BJ (cell line): ENCODE data around the gene ARHGEF5. TPM values are rescaled to one million over a fixed set of nuclear protein-coding genes. Genes with fewer than 3 reads are reported as not detected.

Experiments used
- CTCF ChIA-PET: fragments of 350-600 bp; formaldehyde crosslinking; extraction: SDS; loops from one replicate; lab custom pipeline; 2021; ENCODE audit warnings: antibody characterized with exemption, inconsistent platforms; lab: Yijun Ruan, JAX
- POLR2A ChIA-PET: fragments of 300-600 bp; sonication (Branson Sonifier 250); formaldehyde crosslinking; extraction: SDS; loops from one replicate; lab custom pipeline; 2021; ENCODE audit warnings: antibody characterized with exemption; lab: Charles Lee
- DNase-seq: peaks from one replicate; pipeline ENCODE4 v3.0.0-alpha.2; 2011; ENCODE audit warnings: low read depth
- H3K27me3 ChIP-seq: 2 replicates; pipeline ENCODE4 v1.6.0; 2011; ENCODE audit warnings: low read length; ENCODE audit not compliant: control insufficient read depth, insufficient read depth
- H3K36me3 ChIP-seq: 2 replicates; pipeline ENCODE4 v1.5.1; 2011; ENCODE audit warnings: low read length; ENCODE audit not compliant: control insufficient read depth, insufficient read depth
- H3K4me3 ChIP-seq: 2 replicates; pipeline ENCODE4 v1.5.1; 2011; ENCODE audit warnings: low read depth, mild to moderate bottlenecking, control low read depth, low read length
- CTCF ChIP-seq: IDR thresholded peaks from 2 replicates; pipeline ENCODE4 v1.5.1; 2011; ENCODE audit warnings: low read depth, mild to moderate bottlenecking, control low read depth, inconsistent platforms, low read length, moderate library complexity; ENCODE audit not compliant: insufficient read depth
- polyA plus RNA-seq: library from polyadenylated mRNA; depleted of rRNA; stranded (reverse); fragments of >200 nt; gene quantifications from 2 replicates; pipeline ENCODE4 v1.2.3, GENCODE V29; 2011

Gene ARHGEF5
- polyA plus RNA-seq, 1 experiment: 8.9 TPM

DNA sequence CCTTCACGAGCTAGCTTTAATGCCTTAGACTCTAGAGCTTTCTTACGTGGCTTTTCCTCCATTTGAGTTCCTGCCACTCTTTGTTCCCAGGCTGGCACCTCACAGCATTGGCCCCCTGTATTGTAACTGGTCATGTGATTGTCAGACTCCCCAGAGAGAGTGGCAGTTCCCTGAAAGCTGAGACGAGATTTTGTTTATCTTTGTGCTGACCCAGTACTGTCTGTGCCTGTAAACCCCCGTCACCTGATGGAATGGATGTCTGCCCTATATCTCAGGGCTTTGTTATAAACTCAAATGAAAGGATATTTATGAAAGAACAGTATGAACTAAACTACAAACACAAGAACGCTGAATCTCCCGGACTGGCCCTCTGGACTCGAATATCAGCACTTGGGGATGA, 35.3 kb downstream of the ARHGEF5 start:
- ChIA-PET POLR2A (no interaction called here), CTCF (interaction anchor here (2.4 to 2.8 kb wide), 2 partner anchors 47 to 213 kb away, joined by 8 to 10 read pairs; no protein-coding TSS in a partner anchor)
- no peak for TF ChIP-seq CTCF
- H3K36me3 ChIP-seq: no peaks in the 10 kb centered on the region
- no peak for DNase-seq
- no peaks in the 10 kb centered on the region for H3K27me3 ChIP-seq
- H3K4me3 ChIP-seq: no peak overlapping the region

DNA sequence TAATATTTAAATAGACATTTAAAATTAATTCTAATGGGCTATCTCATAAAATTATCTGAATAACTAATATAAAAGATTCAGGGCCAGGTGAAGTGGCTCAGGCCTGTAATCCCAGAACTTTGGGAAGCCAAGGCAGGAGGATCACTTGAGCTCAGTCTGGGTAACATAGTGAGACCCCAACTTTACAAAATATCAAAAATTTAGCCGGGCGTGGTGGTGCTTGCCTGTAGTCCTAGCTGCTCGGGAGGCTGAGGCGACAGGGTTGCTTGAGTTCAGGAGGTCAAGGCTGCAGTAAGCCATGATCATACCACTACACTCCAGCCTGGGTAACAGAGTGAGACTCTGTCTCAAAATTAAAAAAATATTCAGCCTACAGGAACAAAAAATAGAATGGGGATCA, 35.8 kb downstream of the ARHGEF5 start:
- Histone ChIP-seq H3K27me3 (no peaks in the 10 kb centered on the region), H3K4me3 (no peak overlapping the region), H3K36me3 (no peaks in the 10 kb centered on the region)
- POLR2A ChIA-PET: no interaction called here
- no peak for DNase-seq
- no peak for TF ChIP-seq CTCF
- CTCF ChIA-PET: interaction anchor here (1.2 to 2.8 kb wide), 4 partner anchors 11 to 213 kb away, joined by 3 to 10 read pairs (median 8); no protein-coding TSS in a partner anchor

GRCh38 chr7:144391823-144392255, 36.6 kb downstream of the ARHGEF5 start:
- Histone ChIP-seq H3K36me3 (no peaks in the 10 kb centered on the region), H3K4me3 (no peak overlapping the region), H3K27me3 (no peaks in the 10 kb centered on the region)
- POLR2A ChIA-PET: no interaction called here
- DNase-seq: no peak
- CTCF ChIA-PET: interaction anchor here (1.0 to 2.8 kb wide), 6 partner anchors 9 to 214 kb away, joined by 3 to 10 read pairs (median 6); no protein-coding TSS in a partner anchor
- peak; percentile 69 for TF ChIP-seq CTCF

DNA sequence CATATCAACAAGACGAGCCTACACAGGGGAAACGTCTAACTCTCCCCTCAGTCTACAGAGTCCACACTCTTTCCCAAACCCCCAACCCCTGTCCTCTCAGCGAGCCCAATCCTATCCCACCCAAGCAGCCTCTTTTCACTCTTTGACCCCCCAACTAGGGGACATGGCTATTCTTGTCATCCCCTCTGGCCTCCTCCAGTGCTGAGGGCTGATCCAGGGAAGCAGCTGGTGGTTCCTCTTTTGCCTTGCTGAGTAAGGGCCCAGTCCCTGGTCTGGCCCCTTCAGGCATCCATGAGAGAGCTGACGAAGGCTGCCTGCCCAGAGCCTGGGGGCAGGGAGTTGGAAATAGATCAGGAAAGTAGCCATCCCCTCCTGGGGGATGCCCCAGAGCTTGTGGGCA, 41.9 kb downstream of the ARHGEF5 start:
- TF ChIP-seq CTCF: no peak
- ChIA-PET POLR2A (no interaction called here), CTCF (interaction anchor here (0.9 to 1.5 kb wide), 2 partner anchors 20 to 40 kb away, joined by 4 to 7 read pairs; no protein-coding TSS in a partner anchor)
- H3K36me3 ChIP-seq: no peaks in the 10 kb centered on the region
- no peak for DNase-seq
- no peaks in the 10 kb centered on the region for H3K27me3 ChIP-seq
- H3K4me3 ChIP-seq: no peak overlapping the region

- no peaks in the 10 kb centered on the region for H3K36me3 ChIP-seq
- no peaks in the 10 kb centered on the region for H3K27me3 ChIP-seq
- ChIA-PET POLR2A (no interaction called here), CTCF (no interaction called here)
- no peak overlapping the region for H3K4me3 ChIP-seq
- no peak for DNase-seq
- no peak for TF ChIP-seq CTCF
Observed at GRCh38 chr7:144398291-144398690, 43.1 kb downstream of the ARHGEF5 start.
